Adrenal gland (tissue), 12 donors: ENCODE measurements around the gene SSH3. TPM values are rescaled to one million over a fixed set of nuclear protein-coding genes. Genes with fewer than 3 reads are reported as not detected.

Source experiments
- DNase-seq, 7 donors: peaks; one replicate each; pipeline ENCODE4 v3.0.0-alpha.2; 2019 to 2020
- H3K27ac ChIP-seq, 5 donors: fragments of 200-600 bp; sonication (generic) in 4 of 5; 1 replicate in 3 of 5; 2 replicates in 2 of 5; pipeline versions ENCODE4 v1.5.1 to v1.8.0; 2016 to 2020; ENCODE audit warnings: mild to moderate bottlenecking in 1 of 5
- H3K27me3 ChIP-seq: fragments of 200-600 bp; 2 replicates; pipeline ENCODE4 v1.8.0; 2021
- H3K36me3 ChIP-seq, 2 donors: fragments of 200-600 bp; replicated peaks in 1 of 2; 1 replicate in 1 of 2; 2 replicates in 1 of 2; pipeline versions ENCODE4 v1.5.1 to v1.8.0; 2018 to 2022
- H3K4me1 ChIP-seq, 2 donors: fragments of 200-600 bp; replicated peaks in 1 of 2; 1 replicate in 1 of 2; 2 replicates in 1 of 2; pipeline versions ENCODE4 v1.5.1 to v1.8.0; 2018 to 2021
- H3K4me3 ChIP-seq, 4 donors: fragments of 200-600 bp; sonication (generic) in 3 of 4; one replicate each; pipeline ENCODE4 v1.5.1; 2016 to 2018
- H3K9me3 ChIP-seq, 3 donors: fragments of 200-600 bp; sonication (generic) in 1 of 3; replicated peaks in 1 of 3; 1 replicate in 2 of 3; 2 replicates in 1 of 3; pipeline versions ENCODE4 v1.5.1 to v1.8.0; 2016 to 2021
- CTCF ChIP-seq, 6 experiments: fragments of 450-650 bp in 4 of 6; fragments of 200-600 bp in 2 of 6; sonication (generic) in 1 of 6; IDR thresholded peaks; 1 replicate in 5 of 6; 2 replicates in 1 of 6; pipeline versions ENCODE4 v1.5.1 to v1.8.0; 2016 to 2021; ENCODE audit warnings: antibody characterized with exemption in 6 of 6, mild to moderate bottlenecking in 2 of 6, moderate library complexity in 1 of 6
- POLR2A ChIP-seq, 2 donors: fragments of 450-650 bp; IDR thresholded peaks; one replicate each; pipeline ENCODE4 v1.6.1; 2017; ENCODE audit warnings: antibody characterized with exemption in 2 of 2, mild to moderate bottlenecking in 2 of 2, moderate library complexity in 1 of 2
- WGBS, 4 donors: extraction: QIAGEN DNeasy Blood & Tissue Kit in 2 of 4; methylation state at CpG; one replicate each; pipeline versions ENCODE4 v1.1.5 to v1.1.7; 2013 to 2017; 5-methylcytosine and 5-hydroxymethylcytosine counted together
- intact Hi-C, 2 donors: fragments of 100-400 bp; cut with DNase I; formaldehyde crosslinking; loops; one replicate each; pipeline versions ENCODE4 v1.14.1 to v1.15.0; 2022 to 2023
- polyA plus RNA-seq, 3 donors: library from polyadenylated mRNA; stranded (reverse); fragments of 200-250 nt in 2 of 3; fragments of 350-450 nt in 1 of 3; fragmentation: Illumina TruSeq in 1 of 3; extraction: RNeasy Lipid Tissue Mini Kit (QIAGEN cat#74804) in 1 of 3; gene quantifications; one replicate each; pipeline ENCODE4 v1.2.3, GENCODE V29; 2013 to 2014
- total RNA-seq, 9 donors: library from RNA; depleted of rRNA in 4 of 9; stranded (reverse); fragments of >200 nt in 4 of 9; fragments of 120-200 nt in 1 of 9; fragmentation: NEBNext Ultra II Directional in 1 of 9; extraction: Animal tissue kit (Norgen Biotek cat#: 25700) in 1 of 9; gene quantifications; one replicate each; pipeline versions ENCODE4 v1.1.0 to v1.2.4, GENCODE V29; 2013 to 2023
- donor health status: healthy with polysubstance abuse.
- donor health status: Bipolar disorder and iron deficiency.
- donor health status: DM: yes; HTN: yes; CAD: no.
- donor health status: DM: no; HTN: no; CAD: no.
- donor health status: DM: no; HTN: no; CAD: no.
- donor health status: DM: yes; HTN: yes; CAD: no.

The SSH3 gene
- total and polyA plus RNA-seq, 12 donors = 4.2 to 35.2 (median 24.6) TPM

GRCh38 chr11:67285541-67286498, 17.5 kb upstream of the SSH3 start:
- 74 to 78% (median 77%) methylated on average over 29 to 39 of the region's 39 CpGs for WGBS, 4 donors
- H3K36me3 ChIP-seq = peaks cover 0 to 67% of the 10 kb centered on the region in 2 donors
- no peak for DNase-seq
- no peaks in the 10 kb centered on the region for H3K9me3 ChIP-seq
- H3K27me3 ChIP-seq = no peaks in the 10 kb centered on the region
- intact Hi-C loops = no loop called here
- no peak overlapping the region for H3K4me3 ChIP-seq
- TF ChIP-seq POLR2A (IDR thresholded peaks at IDR 0.05) (no peak), CTCF (IDR thresholded peaks at IDR 0.05) (no peak)
- H3K4me1 ChIP-seq = peaks cover 18 to 26% of the 10 kb centered on the region in 2 donors
- peak overlapping the region in 3 of 5 donors; percentile 13 to 95 (median 91) for H3K27ac ChIP-seq

- intact Hi-C loops = no loop called here
- Histone ChIP-seq H3K36me3 (peaks cover 0 to 67% of the 10 kb centered on the region in 2 donors), H3K27ac (peak overlapping the region in 4 of 5 donors; percentile 91 to 95 (median 94)), H3K9me3 (no peaks in the 10 kb centered on the region), H3K27me3 (no peaks in the 10 kb centered on the region), H3K4me3 (no peak overlapping the region), H3K4me1 (peaks cover 18 to 27% of the 10 kb centered on the region in 2 donors)
- 64 to 78% (median 75%) methylated on average over 5 to 8 of the region's 8 CpGs for WGBS, 4 donors
- DNase-seq = peak in 3 of 7 donors; percentile 50 to 61 (median 60)
- TF ChIP-seq POLR2A (IDR thresholded peaks at IDR 0.05) (peak in 1 of 2 donors; percentile 6), CTCF (IDR thresholded peaks at IDR 0.05) (no peak)
These were observed 16.6 kb upstream of the SSH3 start for GRCh38 chr11:67286621-67287333.

GRCh38 chr11:67287355-67288197, 15.8 kb upstream of the SSH3 start:
- WGBS, 4 donors = 63 to 74% (median 67%) methylated on average over 14 of the region's 14 CpGs
- Histone ChIP-seq H3K36me3 (peaks cover 0 to 67% of the 10 kb centered on the region in 2 donors), H3K27me3 (no peaks in the 10 kb centered on the region), H3K27ac (peak overlapping the region; percentile 91 to 95 (median 93)), H3K4me1 (peaks cover 18 to 27% of the 10 kb centered on the region in 2 donors), H3K4me3 (peak overlapping the region in 1 of 4 donors; percentile 61), H3K9me3 (no peaks in the 10 kb centered on the region)
- no peak for DNase-seq
- intact Hi-C loops = no loop called here
- no peak for TF ChIP-seq POLR2A (IDR thresholded peaks at IDR 0.05)
- peak in 1 of 6 experiments; percentile 2 for TF ChIP-seq CTCF (IDR thresholded peaks at IDR 0.05)
